Upper lobe of left lung (tissue), 4 donors: ENCODE results near the gene RGS18.

Experiments used
- EP300 ChIP-seq, 4 donors: sonication (generic); formaldehyde crosslinking; IDR thresholded peaks; one replicate each; pipeline ENCODE4 v1.5.1; 2017; ENCODE audit warnings: antibody characterized with exemption in 4 of 4, control low read depth in 2 of 4
- POLR2A ChIP-seq, 4 donors: fragments of 450-650 bp; IDR thresholded peaks; one replicate each; pipeline ENCODE4 v1.5.1; 2016 to 2017; ENCODE audit warnings: antibody characterized with exemption in 4 of 4, mild to moderate bottlenecking in 2 of 4
- TF ChIP-seq, protein P1 (sequence below), 6 experiments: fragments of 450-650 bp in 4 of 6; fragments of 200-600 bp in 2 of 6; sonication (generic) in 2 of 6; IDR thresholded peaks; one replicate each; pipeline ENCODE4 v1.5.1; 2016 to 2019; ENCODE audit warnings: antibody characterized with exemption in 6 of 6

GRCh38 chr1:192224396-192224795 lies 66.1 kb downstream of the RGS18 start:
- TF ChIP-seq EP300 (IDR thresholded peaks at IDR 0.05) = no peak
- TF ChIP-seq, protein P1, sequence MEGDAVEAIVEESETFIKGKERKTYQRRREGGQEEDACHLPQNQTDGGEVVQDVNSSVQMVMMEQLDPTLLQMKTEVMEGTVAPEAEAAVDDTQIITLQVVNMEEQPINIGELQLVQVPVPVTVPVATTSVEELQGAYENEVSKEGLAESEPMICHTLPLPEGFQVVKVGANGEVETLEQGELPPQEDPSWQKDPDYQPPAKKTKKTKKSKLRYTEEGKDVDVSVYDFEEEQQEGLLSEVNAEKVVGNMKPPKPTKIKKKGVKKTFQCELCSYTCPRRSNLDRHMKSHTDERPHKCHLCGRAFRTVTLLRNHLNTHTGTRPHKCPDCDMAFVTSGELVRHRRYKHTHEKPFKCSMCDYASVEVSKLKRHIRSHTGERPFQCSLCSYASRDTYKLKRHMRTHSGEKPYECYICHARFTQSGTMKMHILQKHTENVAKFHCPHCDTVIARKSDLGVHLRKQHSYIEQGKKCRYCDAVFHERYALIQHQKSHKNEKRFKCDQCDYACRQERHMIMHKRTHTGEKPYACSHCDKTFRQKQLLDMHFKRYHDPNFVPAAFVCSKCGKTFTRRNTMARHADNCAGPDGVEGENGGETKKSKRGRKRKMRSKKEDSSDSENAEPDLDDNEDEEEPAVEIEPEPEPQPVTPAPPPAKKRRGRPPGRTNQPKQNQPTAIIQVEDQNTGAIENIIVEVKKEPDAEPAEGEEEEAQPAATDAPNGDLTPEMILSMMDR (IDR thresholded peaks at IDR 0.05) = no peak
- no peak for TF ChIP-seq POLR2A (IDR thresholded peaks at IDR 0.05)
